Upper lobe of left lung (tissue), 4 donors: ENCODE measurements around the gene OPRD1.

Experiments used
- CTCF ChIP-seq, 6 experiments: fragments of 450-650 bp in 4 of 6; fragments of 200-600 bp in 2 of 6; sonication (generic) in 2 of 6; IDR thresholded peaks; one replicate each; pipeline ENCODE4 v1.5.1; 2016 to 2019; ENCODE audit warnings: antibody characterized with exemption in 6 of 6
- EP300 ChIP-seq, 4 donors: sonication (generic); formaldehyde crosslinking; IDR thresholded peaks; one replicate each; pipeline ENCODE4 v1.5.1; 2017; ENCODE audit warnings: antibody characterized with exemption in 4 of 4, control low read depth in 2 of 4
- POLR2A ChIP-seq, 4 donors: fragments of 450-650 bp; IDR thresholded peaks; one replicate each; pipeline ENCODE4 v1.5.1; 2016 to 2017; ENCODE audit warnings: antibody characterized with exemption in 4 of 4, mild to moderate bottlenecking in 2 of 4
- POLR2AphosphoS5 ChIP-seq, 2 donors: sonication (generic); formaldehyde crosslinking; IDR thresholded peaks; one replicate each; pipeline ENCODE4 v1.5.1; 2017; ENCODE audit warnings: antibody characterized with exemption in 2 of 2

- TF ChIP-seq CTCF (IDR thresholded peaks at IDR 0.05) = no peak
- no peak for TF ChIP-seq POLR2A (IDR thresholded peaks at IDR 0.05)
- no peak for TF ChIP-seq POLR2AphosphoS5 (IDR thresholded peaks at IDR 0.05)
- no peak for TF ChIP-seq EP300 (IDR thresholded peaks at IDR 0.05)
Observed at GRCh38 chr1:28860332-28861073, 48.5 kb downstream of the OPRD1 start.
